T1000 (cell line): Measurements from ENCODE around the gene DNAH14.
"Not testable (repeated sequence)": the region's sequence is repeated elsewhere in the genome, so short reads cannot be mapped to it uniquely, and the experiment has no call there.

Source experiments
- DNase-seq: peaks from one replicate; lab custom pipeline; 2025; ENCODE audit warnings: mixed read lengths; lab: John Stamatoyannopoulos, UW

DNAH14 gene

GRCh38 chr1:224921354-224921753 is 8.1 kb upstream of the DNAH14 start:
- DNase-seq = no peak

- no peak for DNase-seq
Observed at GRCh38 chr1:224922404-224923164, 6.9 kb upstream of the DNAH14 start.

GRCh38 chr1:224923726-224924125 is 5.7 kb upstream of the DNAH14 start:
- no peak for DNase-seq

DNA sequence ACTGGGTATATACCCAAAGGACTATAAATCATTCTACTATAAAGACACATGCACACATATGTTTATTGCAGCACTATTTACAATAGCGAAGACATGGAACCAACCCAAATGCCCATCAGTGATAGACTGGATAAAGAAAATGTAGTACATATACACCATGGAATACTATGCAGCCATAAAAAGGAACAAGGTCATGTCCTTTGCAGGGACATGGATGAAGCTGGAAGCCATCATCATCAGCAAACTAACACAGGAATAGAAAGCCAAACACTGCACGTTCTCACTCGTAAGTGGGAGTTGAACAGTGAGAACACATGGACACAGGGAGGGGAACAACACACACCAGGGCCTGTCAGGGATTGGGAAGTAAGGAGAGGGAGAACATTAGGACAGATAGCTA is 1.8 kb upstream of the DNAH14 start:
- DNase-seq = not testable (repeated sequence)

DNA sequence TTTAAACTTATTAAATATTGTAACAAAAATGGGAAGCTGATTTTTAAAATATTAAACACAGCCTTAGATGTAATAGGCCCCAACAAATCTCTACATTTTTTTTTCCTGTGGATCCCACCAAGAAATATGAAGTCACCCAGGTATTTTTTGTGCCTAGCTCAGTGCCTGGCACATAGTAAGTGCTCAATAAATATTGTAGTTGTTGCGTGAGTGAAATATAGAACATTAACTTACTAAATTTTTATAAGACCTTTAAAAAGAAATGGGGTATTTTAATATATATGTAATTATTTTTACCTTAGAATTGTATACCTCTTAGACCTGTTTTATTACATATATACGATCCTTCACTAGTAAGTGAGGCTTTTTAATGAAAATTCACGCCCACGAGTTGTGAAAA is 569 bp upstream of the DNAH14 start:
- DNase-seq = no peak

- no peak for DNase-seq
Observed at GRCh38 chr1:224931605-224932004, 2.1 kb downstream of the DNAH14 start.

GRCh38 chr1:224932607-224933249 is 3.3 kb downstream of the DNAH14 start:
- DNase-seq = no peak

- no peak for DNase-seq
Observed at GRCh38 chr1:224933584-224933983, 4.1 kb downstream of the DNAH14 start.

GRCh38 chr1:224938652-224939051 is 9.2 kb downstream of the DNAH14 start:
- no peak for DNase-seq

DNA sequence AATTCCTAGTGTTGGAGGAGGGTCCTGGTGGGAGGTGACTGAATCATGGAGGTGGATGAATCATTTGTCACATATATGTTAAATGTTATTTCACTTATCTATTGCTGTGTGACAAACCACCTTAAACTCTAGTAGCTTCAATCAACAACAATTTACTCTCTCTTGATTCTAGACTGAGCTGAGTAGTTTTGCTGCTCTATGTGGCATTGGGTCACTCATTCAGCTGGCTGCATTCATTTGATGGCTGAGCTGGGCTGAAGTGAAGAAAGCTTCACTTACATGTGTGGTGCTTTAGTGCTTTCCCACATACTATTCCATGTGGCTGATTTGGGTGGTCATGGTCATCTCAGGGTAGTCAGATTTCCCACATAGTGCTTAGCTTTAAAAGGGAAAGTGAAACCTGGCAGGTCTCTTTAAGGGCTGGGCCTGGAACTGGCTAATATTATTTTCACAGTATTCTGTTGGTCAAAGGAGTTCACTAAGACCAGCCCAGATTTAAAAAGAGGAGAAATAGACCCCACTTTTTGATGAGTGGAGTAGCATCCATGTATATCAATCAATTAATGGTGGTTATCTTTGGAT is 10.5 kb downstream of the DNAH14 start:
- no peak for DNase-seq

DNA sequence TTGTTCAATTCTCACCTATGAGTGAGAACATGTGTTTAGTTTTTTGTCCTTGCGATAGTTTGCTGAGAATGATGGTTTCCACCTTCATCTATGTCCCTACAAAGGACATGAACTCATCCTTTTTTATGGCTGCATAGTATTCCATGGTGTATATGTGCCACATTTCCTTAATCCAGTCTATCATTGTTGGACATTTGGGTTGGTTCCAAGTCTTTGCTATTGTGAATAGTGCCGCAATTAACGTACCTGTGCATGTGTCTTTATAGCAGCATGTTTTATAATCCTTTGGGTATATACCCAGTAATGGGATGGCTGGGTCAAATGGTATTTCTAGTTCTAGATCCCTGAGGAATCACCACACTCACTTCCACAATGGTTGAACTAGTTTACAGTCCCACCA is 11.3 kb downstream of the DNAH14 start:
- not testable (repeated sequence) for DNase-seq

DNA sequence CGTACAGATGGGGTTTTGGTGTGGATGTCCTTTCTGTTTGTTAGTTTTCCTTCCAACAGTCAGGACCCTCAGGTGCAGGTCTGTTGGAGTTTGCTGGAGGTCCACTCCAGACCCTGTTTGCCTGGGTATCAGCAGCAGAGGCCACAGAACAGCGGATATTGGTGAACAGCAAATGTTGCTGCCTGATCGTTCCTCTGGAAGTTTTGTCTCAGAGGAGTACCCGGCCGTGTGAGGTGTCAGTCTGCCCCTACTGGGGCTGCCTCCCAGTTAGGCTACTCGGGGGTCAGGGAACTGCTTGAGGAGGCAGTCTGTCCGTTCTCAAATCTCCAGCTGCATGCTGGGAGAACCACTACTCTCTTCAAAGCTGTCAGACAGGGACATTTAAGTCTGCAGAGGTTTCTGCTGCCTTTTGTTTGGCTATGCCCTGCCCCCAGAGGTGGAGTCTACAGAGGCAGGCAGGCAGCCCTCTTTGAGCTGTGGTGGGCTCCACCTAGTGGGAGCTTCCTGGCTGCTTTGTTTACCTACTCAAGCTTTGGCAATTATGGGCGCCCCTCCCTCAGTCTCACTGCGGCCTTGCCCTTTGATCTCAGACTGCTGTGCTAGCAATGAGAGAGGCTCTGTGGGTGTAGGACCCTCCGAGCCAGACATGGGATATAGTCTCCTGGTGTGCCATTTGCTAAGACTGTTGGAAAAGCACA is 16.3 kb downstream of the DNAH14 start:
- DNase-seq = not testable (repeated sequence)

GRCh38 chr1:224946349-224946691 is 16.8 kb downstream of the DNAH14 start:
- DNase-seq = not testable (repeated sequence)

DNA sequence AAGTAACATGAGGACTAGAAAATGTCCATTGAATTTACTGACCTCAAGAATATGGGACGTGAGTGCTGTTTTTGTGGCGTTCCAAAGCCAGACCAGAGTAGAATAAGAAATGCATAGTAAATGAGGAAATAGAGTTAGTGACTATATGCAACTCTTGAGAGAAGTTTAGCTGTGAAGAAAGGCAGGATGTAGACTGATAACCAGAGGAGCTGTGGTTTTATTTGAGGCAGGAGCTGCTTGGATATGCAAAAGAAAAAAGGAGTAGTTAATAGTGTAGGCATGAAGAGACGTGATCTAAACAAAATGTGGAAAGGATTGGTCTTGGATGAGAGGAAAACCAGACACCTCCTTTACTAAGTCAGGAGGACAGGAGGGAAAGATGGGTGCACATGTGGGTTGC is 28.2 kb downstream of the DNAH14 start:
- DNase-seq = no peak

GRCh38 chr1:224958490-224958889 is 29.0 kb downstream of the DNAH14 start:
- no peak for DNase-seq

DNA sequence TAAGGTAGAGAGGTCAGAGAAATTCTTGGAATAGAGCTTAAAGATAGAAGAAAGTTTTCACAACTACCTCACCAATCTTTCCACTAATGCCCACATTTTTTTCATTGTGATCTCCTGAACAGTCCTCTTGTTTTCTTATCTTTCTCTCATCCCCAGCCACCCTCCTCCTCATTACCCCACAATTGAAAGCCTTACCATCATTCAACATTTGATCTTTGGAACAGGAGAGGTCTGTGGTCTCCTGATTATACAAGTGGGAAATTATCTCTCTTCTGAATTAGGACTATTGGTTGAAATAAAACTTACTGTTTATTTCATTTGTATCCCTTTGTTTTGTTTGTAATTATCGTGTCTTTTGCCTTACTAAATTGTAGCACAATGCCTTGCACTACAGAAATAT is 29.6 kb downstream of the DNAH14 start:
- DNase-seq = no peak

DNA sequence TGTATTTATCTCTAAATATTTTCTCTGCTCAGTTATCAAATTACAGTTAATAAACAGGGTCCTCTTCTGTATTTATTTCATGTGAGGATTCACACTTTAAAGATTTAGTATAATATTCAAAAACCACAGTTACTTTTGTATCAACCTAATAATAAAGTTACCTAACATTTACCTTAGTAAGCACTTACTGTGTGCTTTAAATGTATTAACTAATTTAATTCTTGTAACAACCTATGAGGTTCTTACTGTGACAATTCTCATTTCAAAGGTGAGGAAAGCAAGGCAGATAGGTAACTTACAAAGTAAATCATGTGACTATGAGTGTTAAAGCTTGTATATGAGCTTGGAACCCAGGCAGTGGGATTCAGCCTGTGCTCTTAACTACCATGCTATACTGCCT is 30.2 kb downstream of the DNAH14 start:
- no peak for DNase-seq

GRCh38 chr1:224980181-224980580 is 50.7 kb downstream of the DNAH14 start:
- no peak for DNase-seq

- DNase-seq = not testable (repeated sequence)
Observed at GRCh38 chr1:224981922-224982354, 52.5 kb downstream of the DNAH14 start.

DNA sequence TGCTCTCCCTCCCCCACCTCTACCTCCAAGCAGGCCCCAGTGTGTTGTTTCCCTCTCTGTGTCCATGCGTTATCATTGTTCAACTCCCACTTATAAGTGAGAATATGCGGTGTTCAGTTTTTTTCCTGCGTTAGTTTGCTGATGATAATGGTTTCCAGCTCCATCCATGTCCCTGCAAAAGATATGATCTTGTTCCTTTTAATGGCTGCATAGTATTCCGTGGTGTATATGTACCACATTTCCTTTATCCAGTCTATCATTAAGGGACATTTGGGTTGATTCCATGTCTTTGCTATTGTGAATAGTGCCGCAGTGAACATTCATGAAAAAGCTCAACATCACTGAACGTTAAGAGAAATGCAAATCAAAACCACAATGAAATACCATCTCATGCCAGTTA is 58.6 kb downstream of the DNAH14 start:
- no peak for DNase-seq

DNA sequence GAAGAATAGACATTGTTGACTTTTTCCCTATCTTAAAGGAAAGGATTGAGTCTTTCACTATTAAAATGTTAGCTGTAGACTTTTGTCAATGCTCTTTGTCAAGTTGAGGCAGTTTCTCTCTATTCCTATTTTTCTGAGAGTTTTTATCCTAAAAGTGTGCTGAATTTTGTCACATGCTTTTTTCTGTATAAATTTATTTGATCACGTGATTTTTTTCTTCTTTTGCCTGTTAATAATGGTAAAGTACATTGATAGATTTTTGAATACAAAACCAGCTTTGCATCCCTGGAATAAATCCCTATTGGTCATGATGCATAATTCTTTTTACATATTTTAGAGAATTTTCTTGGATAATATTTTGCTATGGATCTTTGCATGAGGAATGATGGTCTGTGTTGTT is 60.1 kb downstream of the DNAH14 start:
- no peak for DNase-seq

GRCh38 chr1:224991550-224991949 is 62.1 kb downstream of the DNAH14 start:
- not testable (repeated sequence) for DNase-seq

DNA sequence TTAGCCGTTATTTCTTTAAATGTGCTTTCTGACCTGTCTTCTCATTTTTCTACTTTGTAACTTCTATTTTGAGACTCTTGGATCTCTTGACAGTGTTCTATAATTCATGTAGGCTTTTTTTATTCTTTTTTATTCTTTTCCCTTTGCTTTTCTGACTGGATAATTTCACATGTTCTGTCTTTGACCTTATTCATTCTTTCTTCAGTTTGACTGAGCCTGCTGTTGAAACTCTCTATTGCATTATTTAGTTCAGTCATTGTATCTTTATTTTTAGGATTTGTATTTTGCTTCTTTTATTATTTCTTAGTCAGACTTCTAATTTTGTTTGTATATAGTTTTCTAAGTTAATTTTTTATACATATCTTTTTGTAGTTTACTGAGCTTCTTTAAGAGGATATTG is 66.1 kb downstream of the DNAH14 start:
- no peak for DNase-seq
